G401.6 (cell line): ENCODE data around the gene SRPRB.

Experiments
- FAIRE-seq: peaks from 2 replicates; lab custom pipeline; 2012; peaks lifted over from hg19 to GRCh38; lab: Jason Lieb, UNC

Gene SRPRB

DNA sequence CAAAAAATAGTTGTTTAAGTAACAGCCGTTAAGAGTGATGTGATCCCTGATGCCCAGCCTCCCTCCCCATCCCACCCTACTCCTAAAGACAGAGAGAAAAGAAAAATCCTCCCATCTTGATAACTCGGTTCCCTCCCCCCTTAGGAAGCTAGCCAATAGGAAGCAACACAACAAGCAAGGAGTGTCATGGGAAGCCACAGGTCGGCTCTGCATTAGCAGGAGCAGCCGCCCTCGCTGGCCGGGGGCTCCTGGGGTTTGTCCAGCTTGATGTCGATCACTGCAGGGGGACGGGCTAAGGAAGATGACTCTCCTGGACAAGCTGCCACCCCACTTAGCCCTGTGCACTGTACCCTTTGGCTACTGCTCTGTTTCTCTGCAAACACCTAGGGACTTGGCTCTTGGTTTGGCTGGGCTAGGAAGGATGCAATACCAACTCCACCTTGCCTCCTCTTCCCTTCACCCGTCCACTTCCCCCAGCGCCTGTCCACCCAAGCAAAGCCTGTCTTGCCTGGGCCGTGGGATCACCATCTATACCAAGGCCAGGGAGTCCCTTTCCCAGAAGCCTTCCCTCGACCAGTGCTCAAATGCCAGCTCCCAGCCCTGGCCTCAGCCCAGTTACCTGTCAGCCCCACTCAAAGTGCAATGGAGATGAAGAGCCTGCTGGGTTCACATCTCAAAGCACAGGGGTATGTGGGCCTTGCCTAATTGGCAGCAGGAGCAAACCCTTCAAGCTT, 23.1 kb downstream of the SRPRB start:
- FAIRE-seq: no peak

GRCh38 chr3:133829310-133829707, 23.7 kb downstream of the SRPRB start:
- no peak for FAIRE-seq

GRCh38 chr3:133830071-133830470, 24.5 kb downstream of the SRPRB start:
- no peak for FAIRE-seq

GRCh38 chr3:133831966-133832801, 26.6 kb downstream of the SRPRB start:
- FAIRE-seq: no peak

DNA sequence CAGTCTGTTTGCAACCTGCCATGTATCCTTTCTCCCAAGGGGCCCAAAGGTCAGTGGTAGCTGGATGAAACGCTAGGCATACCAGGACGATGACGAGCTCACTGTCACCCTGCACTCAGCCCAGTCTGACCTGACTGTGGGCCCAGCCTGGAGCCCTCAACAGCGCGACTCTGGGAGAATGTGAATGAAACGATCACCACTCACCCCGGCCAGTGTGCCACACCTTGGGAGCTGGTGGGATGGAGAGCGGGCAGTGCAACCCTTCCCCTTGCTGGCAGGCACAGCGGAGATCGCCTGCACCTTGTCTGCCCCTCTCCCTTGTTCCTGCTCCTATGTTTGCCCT, 27.2 kb downstream of the SRPRB start:
- FAIRE-seq: no peak

DNA sequence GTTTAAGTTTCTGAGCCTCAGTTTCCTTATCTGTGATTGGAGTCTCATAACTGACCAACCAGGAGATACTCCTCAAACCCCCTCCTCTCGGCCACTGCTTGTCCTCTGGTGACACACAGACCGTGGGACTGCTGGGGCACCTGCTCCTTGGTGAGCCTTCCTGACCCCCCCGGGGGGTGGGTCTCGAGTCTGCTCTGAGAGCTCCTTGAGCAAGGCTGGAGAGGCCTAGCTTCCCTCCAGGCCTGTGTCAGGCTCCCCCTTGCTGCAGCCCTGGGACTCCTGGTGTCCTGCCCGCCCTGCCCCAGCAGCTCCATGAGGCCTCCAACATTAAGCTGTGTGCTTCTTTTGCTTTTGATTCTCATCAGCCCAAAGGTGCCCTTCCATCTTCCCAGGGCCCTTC, 27.7 kb downstream of the SRPRB start:
- no peak for FAIRE-seq

DNA sequence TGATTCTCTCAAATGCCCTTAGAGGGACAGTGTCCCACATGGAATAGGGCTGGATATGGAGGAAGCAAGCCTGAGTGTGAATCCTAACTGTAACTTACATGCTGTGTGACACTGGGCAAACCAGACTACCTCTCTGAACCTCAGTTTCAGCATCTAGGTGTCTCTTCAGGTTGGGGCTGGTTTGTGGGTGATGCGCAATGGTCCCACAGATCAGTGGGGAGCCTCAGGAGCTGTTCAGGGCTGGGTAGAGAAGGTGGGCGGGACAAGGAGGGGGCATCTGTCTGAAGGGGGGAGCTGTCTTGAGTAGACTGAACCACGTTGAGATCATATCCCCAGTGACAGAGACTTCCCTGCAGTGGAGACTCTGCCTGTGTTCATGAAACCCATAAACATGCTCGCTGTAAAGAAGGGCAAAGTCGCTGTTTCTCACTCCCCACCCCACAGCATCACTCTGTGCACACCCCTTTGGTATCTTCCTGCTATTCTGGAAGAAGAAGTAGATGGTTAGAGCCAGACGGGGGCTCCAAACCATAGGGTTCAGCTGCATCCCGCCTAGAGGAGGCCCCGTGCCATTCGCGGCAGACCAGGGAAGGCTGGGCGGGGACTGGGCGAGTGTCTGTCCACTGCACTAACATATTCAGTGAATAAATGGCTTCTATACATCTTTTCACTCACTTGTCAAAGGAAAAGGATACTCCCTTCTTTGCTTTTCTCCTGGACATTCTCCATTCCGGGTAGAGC, 28.4 kb downstream of the SRPRB start:
- FAIRE-seq: no peak

GRCh38 chr3:133834621-133835417, 29.2 kb downstream of the SRPRB start:
- no peak for FAIRE-seq

GRCh38 chr3:133835418-133835743, 29.8 kb downstream of the SRPRB start:
- no peak for FAIRE-seq

DNA sequence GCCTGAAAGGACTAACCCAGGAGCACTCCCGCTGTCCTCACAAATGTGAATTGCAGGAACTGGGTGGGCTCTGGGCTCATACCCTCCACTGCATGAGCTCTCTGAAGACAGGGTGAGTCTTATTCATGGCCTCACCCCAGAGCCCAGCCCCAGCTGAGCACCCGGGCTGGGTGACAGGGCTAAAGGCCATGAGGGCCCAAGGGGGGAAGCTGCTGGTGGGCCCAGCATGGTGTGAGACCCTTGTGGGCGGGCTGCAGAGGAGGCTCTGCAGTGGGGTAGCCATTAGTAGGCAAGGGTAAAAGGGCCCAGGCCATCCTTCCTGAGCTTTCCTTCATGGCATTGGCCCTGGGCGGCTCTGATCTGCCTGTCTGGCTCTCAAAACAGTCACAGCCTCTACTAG, 30.3 kb downstream of the SRPRB start:
- no peak for FAIRE-seq

- no peak for FAIRE-seq
These were observed 31.0 kb downstream of the SRPRB start for GRCh38 chr3:133836497-133837158.

- no peak for FAIRE-seq
These were observed 32.1 kb downstream of the SRPRB start for GRCh38 chr3:133837487-133838295.

DNA sequence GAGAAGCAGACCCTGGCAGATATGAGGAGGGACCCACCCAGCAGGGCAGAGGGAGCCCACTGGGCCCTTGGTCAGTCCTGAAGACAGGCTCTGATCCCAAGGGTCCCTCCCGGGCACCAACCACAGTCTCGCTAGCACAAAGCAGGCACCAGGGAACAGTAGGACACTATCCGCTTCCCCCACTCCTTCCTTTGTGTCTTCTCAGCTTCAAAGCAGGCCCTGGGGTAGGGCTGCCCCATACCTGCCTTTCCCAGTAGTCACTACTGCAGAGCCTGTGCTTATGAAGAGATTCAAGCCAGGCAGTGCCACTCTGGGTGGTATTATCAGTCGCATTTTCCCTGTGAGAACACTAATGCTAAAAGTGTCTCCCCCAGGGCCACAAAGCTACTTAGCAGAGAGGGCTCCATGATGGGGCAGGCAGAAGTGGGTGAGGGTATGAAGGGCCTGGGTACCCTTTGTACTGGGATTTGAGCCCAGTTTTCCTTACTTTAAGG, 32.7 kb downstream of the SRPRB start:
- no peak for FAIRE-seq

- FAIRE-seq: no peak
These were observed 33.5 kb downstream of the SRPRB start for GRCh38 chr3:133838916-133839800.

DNA sequence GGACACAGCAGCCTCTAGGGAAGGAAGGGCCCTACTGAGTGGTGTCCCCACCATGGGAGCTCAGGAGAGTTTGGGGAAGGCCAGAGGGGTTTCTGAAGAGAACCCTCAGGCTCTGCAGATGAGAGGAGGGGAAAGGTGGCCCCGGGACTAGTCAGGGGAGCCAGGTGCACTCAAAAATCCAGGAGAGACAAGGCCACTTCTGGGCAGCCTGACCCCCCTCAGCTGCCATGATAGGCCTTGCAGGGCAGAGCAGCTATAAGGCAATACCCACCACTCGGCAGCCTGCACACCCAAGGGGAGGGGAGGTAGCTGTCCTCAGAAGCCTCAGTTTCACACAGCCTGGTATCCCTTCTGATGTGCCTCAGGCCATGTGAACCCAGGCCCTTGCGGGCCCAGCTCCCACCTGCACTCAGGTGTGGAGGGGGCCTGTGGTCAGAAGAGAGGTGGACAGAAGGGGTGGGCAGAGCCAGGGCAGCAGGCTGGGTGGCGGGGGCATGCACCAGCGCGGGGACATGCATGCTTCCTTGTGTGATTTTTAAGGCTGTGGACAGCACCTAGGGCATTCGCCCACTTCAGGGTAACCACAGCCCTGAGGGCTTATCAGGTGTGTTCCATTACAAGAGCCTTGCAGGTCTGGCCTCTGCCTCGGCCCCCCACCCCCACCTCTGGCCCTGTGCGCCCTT, 34.6 kb downstream of the SRPRB start:
- FAIRE-seq: no peak

DNA sequence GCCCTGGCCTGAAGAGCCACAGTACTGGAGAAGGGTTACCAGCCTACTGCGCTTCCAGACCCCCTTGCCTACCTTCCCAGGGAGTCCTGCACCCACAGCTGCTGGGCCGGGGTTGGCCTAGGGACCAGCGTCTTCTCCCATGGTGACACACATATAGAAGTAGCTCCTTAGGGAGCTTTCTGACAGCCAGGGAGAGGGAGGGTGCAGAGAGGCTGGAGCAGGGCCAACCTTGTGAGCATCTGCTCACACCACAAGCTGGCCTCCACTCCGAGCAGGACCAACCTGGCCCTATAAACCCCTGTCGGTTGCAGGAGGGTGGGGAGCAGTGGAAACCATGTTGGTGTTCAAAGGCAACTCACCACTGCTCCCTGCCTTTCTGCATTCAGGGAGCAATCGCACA, 35.2 kb downstream of the SRPRB start:
- FAIRE-seq: no peak

- FAIRE-seq: no peak
These were observed 35.6 kb downstream of the SRPRB start for GRCh38 chr3:133841196-133841595.

DNA sequence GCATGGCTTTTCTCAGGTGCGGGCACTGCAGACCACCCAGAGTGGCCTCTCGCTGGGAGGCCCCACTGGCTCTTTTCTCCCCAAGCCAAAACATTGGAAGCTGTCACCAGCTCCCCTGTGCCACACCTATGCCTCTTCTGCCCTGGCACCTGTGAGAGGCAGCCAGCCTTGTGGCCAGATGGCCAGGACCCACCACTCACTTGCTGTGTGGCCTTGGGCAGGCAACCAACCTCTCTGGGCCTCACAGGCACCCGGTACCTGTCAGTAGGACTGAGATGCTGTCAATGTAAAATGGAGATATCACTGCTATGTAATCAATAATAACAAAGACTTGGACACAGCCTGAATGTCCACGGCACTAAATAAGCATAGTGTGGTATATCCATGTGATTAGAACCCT, 36.5 kb downstream of the SRPRB start:
- no peak for FAIRE-seq

DNA sequence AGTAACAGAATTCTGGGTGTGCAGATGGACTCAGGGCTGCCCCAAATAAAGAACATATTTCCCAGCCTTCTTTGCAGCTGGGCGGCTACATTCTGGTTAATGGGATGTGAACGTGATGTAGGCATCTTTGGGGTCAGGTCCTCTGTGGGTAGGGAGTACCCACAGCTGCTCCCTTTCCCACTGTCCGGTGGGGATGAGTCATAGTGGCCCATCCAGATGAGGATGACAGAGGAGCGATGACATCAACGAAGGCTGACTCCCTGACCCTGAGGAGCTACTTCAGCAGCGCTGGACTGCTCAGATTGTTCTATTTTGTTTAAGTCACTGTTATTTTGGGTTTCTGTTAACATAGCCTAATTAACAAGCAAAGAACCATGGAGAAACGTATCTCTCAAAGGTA, 38.0 kb downstream of the SRPRB start:
- no peak for FAIRE-seq
